OCI-LY1 (cell line): ENCODE measurements around the gene TOM1.
"Not testable (repeated sequence)": the region's sequence is repeated elsewhere in the genome, so short reads cannot be mapped to it uniquely, and the experiment has no call there.

Experiments
- CTCF ChIP-seq: fragments of 200-600 bp; sonication (generic), shearing (Covaris generic); IDR thresholded peaks from 2 replicates; pipeline ENCODE4 v1.5.1; 2017; ENCODE audit warnings: mild to moderate bottlenecking, antibody characterized with exemption, low read length, moderate library complexity, mixed read lengths
- EZH2 ChIP-seq: fragments of 200-600 bp; sonication (generic), shearing (Covaris generic); IDR thresholded peaks from 2 replicates; pipeline ENCODE4 v1.8.0; 2017; ENCODE audit warnings: borderline replicate concordance, mixed run types, mild to moderate bottlenecking, antibody characterized with exemption, low read length, moderate library complexity, mixed read lengths

DNA sequence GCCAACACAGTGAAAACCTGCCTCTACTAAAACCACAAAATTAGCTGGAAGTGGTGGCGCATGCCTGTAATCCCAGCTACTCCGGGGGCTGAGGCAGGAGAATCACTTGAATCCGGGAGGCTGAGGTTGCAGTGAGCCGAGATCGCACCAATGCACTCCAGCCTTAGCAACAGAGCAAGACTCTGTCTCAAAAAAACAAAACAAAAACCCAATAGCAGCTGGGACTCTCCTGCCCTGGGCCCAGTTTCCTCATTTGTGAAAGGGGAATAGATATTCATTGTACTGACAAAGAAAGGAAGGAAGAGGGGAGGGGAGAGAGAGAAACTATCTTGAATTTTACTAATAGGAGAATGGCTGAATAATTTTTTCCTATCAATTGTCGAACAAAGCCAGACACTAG is 96.9 kb downstream of the TOM1 start:
- TF ChIP-seq CTCF, EZH2: not testable (repeated sequence)
